Germinal center (tissue), 1 donor: Measurements from ENCODE around the gene BASP1.
"Not testable (repeated sequence)": the region's sequence is repeated elsewhere in the genome, so short reads cannot be mapped to it uniquely, and the experiment has no call there.

Source experiments
- DNase-seq: peaks from one replicate; pipeline ENCODE4 v3.0.0; 2012; ENCODE audit warnings: mixed read lengths, low spot score

BASP1 gene

GRCh38 chr5:17319095-17319494, 101.7 kb downstream of the BASP1 start:
- DNase-seq, result not testable (repeated sequence)

GRCh38 chr5:17325770-17326599, 108.6 kb downstream of the BASP1 start:
- no peak for DNase-seq
